OCI-LY1 (cell line): ENCODE results near the gene TENT4A.

ENCODE experiments used
- H2AFZ ChIP-seq: fragments of 200-600 bp; sonication (generic), shearing (Covaris generic); 2 replicates; pipeline ENCODE4 v1.6.0; 2014; ENCODE audit warnings: antibody characterized with exemption, mild to moderate bottlenecking, low read length
- H3F3A ChIP-seq: fragments of 200-600 bp; sonication (generic), shearing (Covaris generic); 2 replicates; pipeline ENCODE4 v1.6.0; 2014; ENCODE audit warnings: mild to moderate bottlenecking, antibody characterized with exemption, low read length, moderate library complexity; ENCODE audit not compliant: insufficient read depth
- H3K27ac ChIP-seq: fragments of 200-600 bp; sonication (generic); 2 replicates; pipeline ENCODE4 v1.5.1; 2014; ENCODE audit warnings: low read length, mixed run types, mild to moderate bottlenecking, low read depth; ENCODE audit not compliant: poor library complexity, severe bottlenecking
- H3K27me3 ChIP-seq: fragments of 200-600 bp; sonication (generic); 2 replicates; pipeline ENCODE4 v1.6.0; 2014; ENCODE audit warnings: antibody characterized with exemption, mild to moderate bottlenecking, low read length, moderate library complexity; ENCODE audit not compliant: insufficient read depth
- H3K36me3 ChIP-seq: fragments of 200-600 bp; sonication (generic); 2 replicates; pipeline ENCODE4 v1.6.1; 2014; ENCODE audit warnings: mild to moderate bottlenecking, antibody characterized with exemption, low read length, moderate library complexity, mixed read lengths; ENCODE audit not compliant: insufficient read depth
- H3K4me1 ChIP-seq: fragments of 200-600 bp; sonication (generic); 2 replicates; pipeline ENCODE4 v1.5.1; 2014; ENCODE audit warnings: mild to moderate bottlenecking, low read length, moderate library complexity; ENCODE audit not compliant: insufficient read depth, severe bottlenecking
- H3K4me2 ChIP-seq: fragments of 200-600 bp; sonication (generic), shearing (Covaris generic); 2 replicates; pipeline ENCODE4 v1.6.1; 2014; ENCODE audit warnings: low read length
- H3K4me3 ChIP-seq: fragments of 200-600 bp; sonication (generic); 2 replicates; pipeline ENCODE4 v1.5.1; 2014; ENCODE audit warnings: low read length, low read depth, mild to moderate bottlenecking, mixed read lengths; ENCODE audit not compliant: poor library complexity, severe bottlenecking
- H3K79me2 ChIP-seq: fragments of 200-600 bp; shearing (Covaris generic); 2 replicates; pipeline ENCODE4 v1.6.1; 2016; ENCODE audit warnings: mixed run types, low read length, mixed read lengths; ENCODE audit not compliant: insufficient read depth
- H3K9ac ChIP-seq: fragments of 200-600 bp; sonication (generic), shearing (Covaris generic); 2 replicates; pipeline ENCODE4 v1.6.1; 2014; ENCODE audit warnings: mild to moderate bottlenecking, low read length, mixed read lengths
- H3K9me2 ChIP-seq: fragments of 200-600 bp; sonication (generic), shearing (Covaris generic); 2 replicates; pipeline ENCODE4 v1.6.1; 2014; ENCODE audit warnings: low read depth, mild to moderate bottlenecking, low read length, mixed read lengths
- H3K9me3 ChIP-seq: fragments of 200-600 bp; shearing (Covaris generic); 2 replicates; pipeline ENCODE4 v1.6.1; 2014; ENCODE audit warnings: low read length, mixed read lengths
- H4K20me1 ChIP-seq: fragments of 200-600 bp; sonication (generic), shearing (Covaris generic); 2 replicates; pipeline ENCODE4 v1.6.0; 2016; ENCODE audit warnings: mild to moderate bottlenecking, low read length; ENCODE audit not compliant: insufficient read depth
- CTCF ChIP-seq: fragments of 200-600 bp; sonication (generic), shearing (Covaris generic); IDR thresholded peaks from 2 replicates; pipeline ENCODE4 v1.5.1; 2017; ENCODE audit warnings: mild to moderate bottlenecking, antibody characterized with exemption, low read length, moderate library complexity, mixed read lengths
- EZH2 ChIP-seq: fragments of 200-600 bp; sonication (generic), shearing (Covaris generic); IDR thresholded peaks from 2 replicates; pipeline ENCODE4 v1.8.0; 2017; ENCODE audit warnings: borderline replicate concordance, mixed run types, mild to moderate bottlenecking, antibody characterized with exemption, low read length, moderate library complexity, mixed read lengths

Gene TENT4A

GRCh38 chr5:6686915-6687409 is 26.3 kb upstream of the TENT4A start:
- Histone ChIP-seq H3K4me2 (no peak overlapping the region), H3K36me3 (no peaks in the 10 kb centered on the region; the same call in 1 of the 2 replicates), H3K4me1 (no peaks in the 10 kb centered on the region), H3K27ac (no peak overlapping the region), H4K20me1 (no peaks in the 10 kb centered on the region), H3K27me3 (peaks cover 4% of the 10 kb centered on the region; the same call in 1 of the 2 replicates), H2AFZ (no peak overlapping the region), H3K9me3 (no peaks in the 10 kb centered on the region), H3K9me2 (no peaks in the 10 kb centered on the region), H3K9ac (no peak overlapping the region), H3K4me3 (no peak overlapping the region), H3F3A (no peaks in the 10 kb centered on the region), H3K79me2 (no peaks in the 10 kb centered on the region)
- no peak for TF ChIP-seq EZH2
- no peak for TF ChIP-seq CTCF

GRCh38 chr5:6687505-6687904 is 25.7 kb upstream of the TENT4A start:
- no peaks in the 10 kb centered on the region; the same call in 1 of the 2 replicates for H3K36me3 ChIP-seq
- H3K9ac ChIP-seq, result no peak overlapping the region
- H3K9me3 ChIP-seq, result no peaks in the 10 kb centered on the region
- no peaks in the 10 kb centered on the region for H3K79me2 ChIP-seq
- H3K4me3 ChIP-seq, result no peak overlapping the region
- no peaks in the 10 kb centered on the region for H4K20me1 ChIP-seq
- peaks cover 4% of the 10 kb centered on the region; the same call in 1 of the 2 replicates for H3K27me3 ChIP-seq
- TF ChIP-seq EZH2 (no peak), CTCF (no peak)
- H3K27ac ChIP-seq, result no peak overlapping the region
- H3K9me2 ChIP-seq, result no peaks in the 10 kb centered on the region
- no peaks in the 10 kb centered on the region for H3K4me1 ChIP-seq
- H2AFZ ChIP-seq, result no peak overlapping the region
- H3K4me2 ChIP-seq, result no peak overlapping the region
- H3F3A ChIP-seq, result no peaks in the 10 kb centered on the region

- Histone ChIP-seq H2AFZ (no peak overlapping the region), H3K9me3 (no peaks in the 10 kb centered on the region), H3K4me1 (no peaks in the 10 kb centered on the region), H3K27ac (no peak overlapping the region), H3K79me2 (no peaks in the 10 kb centered on the region), H3K9ac (no peak overlapping the region), H3K27me3 (no peaks in the 10 kb centered on the region), H3K36me3 (no peaks in the 10 kb centered on the region), H3F3A (no peaks in the 10 kb centered on the region), H3K4me3 (no peak overlapping the region), H3K4me2 (no peak overlapping the region), H3K9me2 (no peaks in the 10 kb centered on the region), H4K20me1 (no peaks in the 10 kb centered on the region)
- no peak for TF ChIP-seq EZH2
- no peak for TF ChIP-seq CTCF
Observed at GRCh38 chr5:6692906-6693305, 20.3 kb upstream of the TENT4A start.
